Left lung (tissue), 10 donors: ENCODE measurements around the gene PIGV. TPM values are rescaled to one million over a fixed set of nuclear protein-coding genes. Genes with fewer than 3 reads are reported as not detected.
A peak's percentile ranks its signal among the peaks of the same experiment; 100 is the strongest.

Experiments used
- ATAC-seq: fragments of 200-7000 bp; cut with Tn5 transposase; one replicate; pipeline ENCODE4 v1.9.1; 2020; ENCODE audit warnings: moderate library complexity
- DNase-seq, 4 donors: peaks; one replicate each; pipeline ENCODE4 v3.0.0-alpha.2; 2013 to 2020
- H3K27ac ChIP-seq, 2 donors: fragments of 200-600 bp; sonication (generic) in 1 of 2; one replicate each; pipeline versions ENCODE4 v1.5.0 to v1.8.0; 2020 to 2021
- H3K27me3 ChIP-seq, 2 donors: fragments of 200-600 bp; sonication (generic) in 1 of 2; one replicate each; pipeline versions ENCODE4 v1.5.0 to v1.8.0; 2020 to 2021
- H3K36me3 ChIP-seq, 2 donors: fragments of 200-600 bp; sonication (generic) in 1 of 2; one replicate each; pipeline versions ENCODE4 v1.5.0 to v1.8.0; 2020 to 2021
- H3K4me1 ChIP-seq, 2 donors: fragments of 200-600 bp; one replicate each; pipeline ENCODE4 v1.8.0; 2021
- H3K4me3 ChIP-seq, 2 donors: fragments of 200-600 bp; sonication (generic) in 1 of 2; one replicate each; pipeline versions ENCODE4 v1.5.0 to v1.8.0; 2020 to 2021; ENCODE audit warnings: mild to moderate bottlenecking in 1 of 2
- H3K9me3 ChIP-seq, 2 donors: fragments of 200-600 bp; sonication (generic) in 1 of 2; one replicate each; pipeline versions ENCODE4 v1.5.0 to v1.8.0; 2020 to 2021
- CTCF ChIP-seq, 2 donors: fragments of 200-600 bp; sonication (generic) in 1 of 2; IDR thresholded peaks; one replicate each; pipeline versions ENCODE4 v1.5.0 to v1.8.0; 2021; ENCODE audit warnings: antibody characterized with exemption in 2 of 2
- intact Hi-C, 2 donors: fragments of 100-400 bp; cut with DNase I; formaldehyde crosslinking; loops; one replicate each; pipeline versions ENCODE4 v1.11.2 to v1.14.2; 2022
- polyA plus RNA-seq, 6 donors: library from polyadenylated mRNA; unstranded; fragments of 120-200 nt; gene quantifications; one replicate each; pipeline ENCODE4 v1.2.1, GENCODE V29; 2013; ENCODE audit not compliant: insufficient read length in 6 of 6
- total RNA-seq, 2 donors: library from RNA; stranded (reverse); fragmentation: NEBNext Ultra II Directional; extraction: Animal tissue kit (Norgen Biotek cat#: 25700); gene quantifications; one replicate each; pipeline ENCODE4 v1.2.1, GENCODE V29; 2021
- donor health status: DM: no; HTN: yes; CAD: no.
- donor health status: DM: no; HTN: no; CAD: no.

The PIGV gene
- total and polyA plus RNA-seq, 8 donors: 14.5 to 18.0 (median 16.0) TPM

GRCh38 chr1:26787381-26787705 lies 407 bp upstream of the PIGV start:
- Histone ChIP-seq H3K36me3 (peaks cover 0 to 8% of the 10 kb centered on the region in 2 donors), H3K27me3 (no peaks in the 10 kb centered on the region), H3K4me3 (peak overlapping the region; percentile 65 to 82), H3K9me3 (no peaks in the 10 kb centered on the region), H3K4me1 (peaks cover 32 to 67% of the 10 kb centered on the region in 2 donors), H3K27ac (peak overlapping the region; percentile 99 to 100)
- no peak for TF ChIP-seq CTCF (IDR thresholded peaks at IDR 0.05)
- DNase-seq (no peak), ATAC-seq (peak; percentile 3)
- intact Hi-C loops: loop anchor here in 1 of 2 donors (10.0 kb wide), 1 partner anchor 93 kb away; the partner anchor contains the start of gene ARID1A

DNA sequence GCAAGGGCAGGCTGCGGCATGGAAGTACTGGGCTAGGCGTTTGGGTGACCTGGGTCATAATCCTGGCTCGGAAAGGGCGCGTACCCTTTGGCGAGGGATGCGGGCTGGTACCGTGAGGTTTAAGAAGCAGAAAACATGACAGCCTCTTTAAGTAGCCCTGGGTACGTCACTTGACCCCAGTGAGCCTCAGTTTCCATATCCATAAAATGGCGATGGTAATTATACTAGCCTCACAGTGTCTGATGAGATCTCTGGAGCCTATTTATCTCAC lies 700 bp downstream of the PIGV start:
- TF ChIP-seq CTCF (IDR thresholded peaks at IDR 0.05): no peak
- H3K9me3 ChIP-seq: no peaks in the 10 kb centered on the region
- peak overlapping the region; percentile 65 to 82 for H3K4me3 ChIP-seq
- H3K27ac ChIP-seq: peak overlapping the region; percentile 99 to 100
- no peak for ATAC-seq
- intact Hi-C loops: loop anchor here in 1 of 2 donors (10.0 kb wide), 1 partner anchor 94 kb away; the partner anchor contains the start of gene ARID1A
- peaks cover 30 to 56% of the 10 kb centered on the region in 2 donors for H3K4me1 ChIP-seq
- no peaks in the 10 kb centered on the region for H3K27me3 ChIP-seq
- DNase-seq: peak in 1 of 4 donors; percentile 12
- peaks cover 0 to under 1% of the 10 kb centered on the region in 2 donors for H3K36me3 ChIP-seq

DNA sequence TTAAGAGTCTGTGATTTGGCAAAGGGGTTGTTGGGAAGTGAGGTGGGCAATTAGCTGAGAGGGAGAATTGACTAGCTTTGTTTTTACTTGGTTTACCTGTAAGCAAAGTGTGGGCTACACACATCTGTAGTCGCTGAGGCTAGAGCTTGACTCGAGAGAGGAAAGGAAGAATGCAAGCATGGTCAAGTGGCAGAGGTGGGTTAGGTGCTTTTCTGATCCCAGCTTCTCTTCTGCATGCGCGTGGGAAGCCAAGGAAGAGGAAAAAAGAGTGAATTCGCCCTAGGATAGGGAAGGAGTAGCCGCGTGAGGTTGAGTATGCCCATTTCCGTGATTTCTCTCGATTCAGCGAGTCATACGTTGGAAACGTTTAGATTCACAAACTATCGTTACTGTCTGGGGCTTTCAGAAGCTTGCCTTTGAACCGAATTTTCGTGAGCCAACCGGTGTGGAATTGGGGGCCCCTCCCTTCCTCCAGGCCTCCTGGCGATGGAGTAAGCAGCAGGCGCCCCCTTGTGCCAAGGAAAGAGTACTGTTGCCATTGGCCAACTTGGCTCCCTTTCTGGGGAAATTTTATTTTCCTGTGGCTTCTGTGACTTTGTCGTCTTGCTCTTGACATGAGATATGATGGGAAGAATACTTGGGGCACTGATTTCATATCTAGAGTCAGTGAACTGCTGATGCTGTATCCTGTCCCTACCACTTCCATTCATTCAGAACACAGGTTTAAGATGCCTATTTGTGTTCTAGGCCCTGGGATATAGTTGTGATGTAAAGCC lies 1.3 kb downstream of the PIGV start:
- intact Hi-C loops: loop anchor here in 1 of 2 donors (10.0 kb wide), 1 partner anchor 94 kb away; the partner anchor contains the start of gene ARID1A
- ATAC-seq: peak; percentile 76
- H3K9me3 ChIP-seq: no peaks in the 10 kb centered on the region
- H3K4me1 ChIP-seq: peaks cover 24 to 51% of the 10 kb centered on the region in 2 donors
- peak; percentile 94 to 95 for TF ChIP-seq CTCF (IDR thresholded peaks at IDR 0.05)
- no peaks in the 10 kb centered on the region for H3K27me3 ChIP-seq
- H3K36me3 ChIP-seq: peaks cover 0 to 7% of the 10 kb centered on the region in 2 donors
- peak overlapping the region; percentile 99 to 100 for H3K27ac ChIP-seq
- H3K4me3 ChIP-seq: peak overlapping the region; percentile 65 to 82
- DNase-seq: peak; percentile 82 to 91 (median 88)

DNA sequence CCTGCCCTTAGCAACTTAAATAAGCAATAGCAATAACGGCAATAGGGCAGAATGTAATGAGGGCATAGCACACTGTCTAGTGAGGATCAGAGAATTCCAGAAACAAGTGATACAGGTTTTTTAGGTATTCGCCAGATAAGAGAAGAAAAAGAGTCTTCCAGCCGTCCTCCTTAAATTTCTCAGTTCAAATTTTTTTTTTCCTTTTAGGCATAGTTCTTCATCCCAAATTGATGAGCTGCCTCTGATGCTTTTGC lies 1.8 kb downstream of the PIGV start:
- H3K27me3 ChIP-seq: no peaks in the 10 kb centered on the region
- no peak for TF ChIP-seq CTCF (IDR thresholded peaks at IDR 0.05)
- H3K4me1 ChIP-seq: peaks cover 19 to 45% of the 10 kb centered on the region in 2 donors
- no peak overlapping the region for H3K4me3 ChIP-seq
- no peak for ATAC-seq
- H3K9me3 ChIP-seq: no peaks in the 10 kb centered on the region
- DNase-seq: no peak
- peak overlapping the region in 1 of 2 donors; percentile 99 for H3K27ac ChIP-seq
- intact Hi-C loops: loop anchor here in 1 of 2 donors (10.0 kb wide), 1 partner anchor 95 kb away; the partner anchor contains the start of gene ARID1A
- peaks cover 0 to 12% of the 10 kb centered on the region in 2 donors for H3K36me3 ChIP-seq

DNA sequence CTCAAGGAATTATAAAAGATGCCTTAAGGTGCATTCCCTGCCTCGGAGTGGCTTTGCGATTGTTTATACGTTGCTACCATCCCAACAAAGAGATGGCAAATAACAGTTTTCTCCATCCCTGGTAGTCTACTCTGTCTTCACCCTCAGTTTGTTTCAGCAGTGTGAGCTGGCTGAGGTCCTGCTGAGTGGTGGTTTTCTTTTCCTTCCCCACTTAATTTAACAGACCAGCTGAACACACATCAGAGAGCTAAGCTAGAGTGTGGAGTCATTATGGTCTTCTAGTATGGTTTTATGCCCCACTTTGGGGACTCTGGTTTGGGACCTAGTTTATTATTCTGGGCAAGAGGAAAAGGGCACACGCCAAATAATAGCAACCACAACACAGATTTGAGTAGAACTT lies 2.2 kb downstream of the PIGV start:
- Histone ChIP-seq H3K36me3 (peaks cover 0 to 16% of the 10 kb centered on the region in 2 donors), H3K4me3 (no peak overlapping the region), H3K9me3 (no peaks in the 10 kb centered on the region), H3K27ac (peak overlapping the region in 1 of 2 donors; percentile 99), H3K27me3 (no peaks in the 10 kb centered on the region), H3K4me1 (peaks cover 18 to 41% of the 10 kb centered on the region in 2 donors)
- intact Hi-C loops: loop anchor here in 1 of 2 donors (5.0 to 10.0 kb wide), 2 partner anchors 95 to 188 kb away; partner anchors contain the start of gene ARID1A
- no peak for DNase-seq
- no peak for TF ChIP-seq CTCF (IDR thresholded peaks at IDR 0.05)
- ATAC-seq: no peak
